Astrocyte (in vitro differentiated cells and primary cell): ENCODE data around the gene APOBEC2.

ENCODE experiments used
- CTCF ChIP-seq: IDR thresholded peaks from 2 replicates; pipeline ENCODE4 v1.5.1; 2011; ENCODE audit warnings: low read depth, mild to moderate bottlenecking, inconsistent platforms, low read length, moderate library complexity; ENCODE audit not compliant: insufficient read depth
- EZH2 ChIP-seq: IDR thresholded peaks from 2 replicates; pipeline ENCODE4 v1.6.1; 2012; ENCODE audit warnings: mild to moderate bottlenecking, low read length, inconsistent platforms; ENCODE audit not compliant: insufficient read depth

GRCh38 chr6:41097467-41098090 is 44.6 kb downstream of the APOBEC2 start:
- TF ChIP-seq EZH2, result no peak
- TF ChIP-seq CTCF, result peak; percentile 7
